ENCODE results near the gene ZBTB20.

The ZBTB20 gene

GRCh38 chr3:114860531-114860930 is 286.6 kb downstream of the ZBTB20 start (continued):
- TF ChIP-seq, protein P1, sequence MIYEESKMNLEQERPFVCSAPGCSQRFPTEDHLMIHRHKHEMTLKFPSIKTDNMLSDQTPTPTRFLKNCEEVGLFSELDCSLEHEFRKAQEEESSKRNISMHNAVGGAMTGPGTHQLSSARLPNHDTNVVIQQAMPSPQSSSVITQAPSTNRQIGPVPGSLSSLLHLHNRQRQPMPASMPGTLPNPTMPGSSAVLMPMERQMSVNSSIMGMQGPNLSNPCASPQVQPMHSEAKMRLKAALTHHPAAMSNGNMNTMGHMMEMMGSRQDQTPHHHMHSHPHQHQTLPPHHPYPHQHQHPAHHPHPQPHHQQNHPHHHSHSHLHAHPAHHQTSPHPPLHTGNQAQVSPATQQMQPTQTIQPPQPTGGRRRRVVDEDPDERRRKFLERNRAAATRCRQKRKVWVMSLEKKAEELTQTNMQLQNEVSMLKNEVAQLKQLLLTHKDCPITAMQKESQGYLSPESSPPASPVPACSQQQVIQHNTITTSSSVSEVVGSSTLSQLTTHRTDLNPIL (CRISPR knock-in tag; IDR thresholded peaks at IDR 0.05; ENCODE audit: low read depth), result no peak
- no peak for TF ChIP-seq ARNTL (CRISPR knock-in tag; IDR thresholded peaks at IDR 0.05; ENCODE audit: borderline replicate concordance, low read depth)

DNA sequence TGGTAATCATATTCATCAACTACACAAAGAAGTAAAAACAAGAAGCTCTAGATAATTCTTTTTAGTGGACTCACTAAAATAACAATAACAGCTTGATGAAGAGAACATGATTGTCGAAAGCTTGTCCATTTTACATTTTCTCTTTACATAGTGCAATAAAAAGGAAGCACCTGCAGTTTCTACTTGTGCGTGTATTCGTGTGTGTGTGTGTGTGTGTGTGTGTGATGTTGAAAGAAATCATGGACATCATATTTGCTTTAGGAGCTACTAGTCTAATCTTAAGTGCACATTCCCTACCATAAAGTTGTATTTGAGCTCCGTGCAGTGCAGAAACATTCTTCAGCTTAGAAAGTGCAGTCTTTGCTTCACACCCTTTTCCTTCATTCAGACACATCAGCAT is 288.8 kb downstream of the ZBTB20 start:
- TF ChIP-seq, protein P2, sequence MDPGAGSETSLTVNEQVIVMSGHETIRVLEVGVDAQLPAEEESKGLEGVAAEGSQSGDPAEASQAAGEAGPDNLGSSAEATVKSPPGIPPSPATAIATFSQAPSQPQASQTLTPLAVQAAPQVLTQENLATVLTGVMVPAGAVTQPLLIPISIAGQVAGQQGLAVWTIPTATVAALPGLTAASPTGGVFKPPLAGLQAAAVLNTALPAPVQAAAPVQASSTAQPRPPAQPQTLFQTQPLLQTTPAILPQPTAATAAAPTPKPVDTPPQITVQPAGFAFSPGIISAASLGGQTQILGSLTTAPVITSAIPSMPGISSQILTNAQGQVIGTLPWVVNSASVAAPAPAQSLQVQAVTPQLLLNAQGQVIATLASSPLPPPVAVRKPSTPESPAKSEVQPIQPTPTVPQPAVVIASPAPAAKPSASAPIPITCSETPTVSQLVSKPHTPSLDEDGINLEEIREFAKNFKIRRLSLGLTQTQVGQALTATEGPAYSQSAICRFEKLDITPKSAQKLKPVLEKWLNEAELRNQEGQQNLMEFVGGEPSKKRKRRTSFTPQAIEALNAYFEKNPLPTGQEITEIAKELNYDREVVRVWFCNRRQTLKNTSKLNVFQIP (CRISPR knock-in tag; IDR thresholded peaks at IDR 0.05; ENCODE audit: borderline replicate concordance, low read depth), result no peak
- no peak for TF ChIP-seq ZNF565 (CRISPR knock-in tag; conservative IDR thresholded peaks at IDR 0.05; ENCODE audit: low read depth)
- ATAC-seq, result no peak

DNA sequence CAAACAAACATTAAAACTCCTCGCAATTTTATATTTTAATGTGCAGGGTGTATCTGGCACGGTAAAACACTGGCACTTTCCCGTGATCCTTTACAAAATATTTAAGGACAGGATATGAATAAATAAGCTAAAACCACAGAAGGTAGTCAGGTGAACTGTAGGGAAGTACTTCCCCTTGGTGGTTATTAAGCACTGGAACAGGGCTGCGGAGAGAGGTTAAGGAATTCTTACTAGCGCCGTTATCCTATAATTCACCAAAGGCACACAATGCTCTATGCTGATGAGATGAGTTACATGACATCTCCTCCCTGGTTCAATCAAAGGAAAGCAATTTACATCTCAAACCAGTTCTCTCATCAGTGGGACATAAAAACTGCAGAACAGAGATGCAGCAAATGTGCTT is 289.8 kb downstream of the ZBTB20 start:
- TF ChIP-seq ZFP3 (CRISPR knock-in tag; IDR thresholded peaks at IDR 0.05) (no peak), ZNF565 (CRISPR knock-in tag; conservative IDR thresholded peaks at IDR 0.05; ENCODE audit: low read depth) (no peak), OSR1 (CRISPR knock-in tag; IDR thresholded peaks at IDR 0.05) (no peak), TOX (CRISPR knock-in tag; IDR thresholded peaks at IDR 0.05; ENCODE audit: borderline replicate concordance) (no peak), TCF4 (CRISPR knock-in tag; IDR thresholded peaks at IDR 0.05; ENCODE audit: borderline replicate concordance) (no peak), ESRRG (CRISPR knock-in tag; IDR thresholded peaks at IDR 0.05) (no peak), CSDC2 (CRISPR knock-in tag; IDR thresholded peaks at IDR 0.05) (no peak), ARNTL (CRISPR knock-in tag; IDR thresholded peaks at IDR 0.05; ENCODE audit: borderline replicate concordance, low read depth) (no peak), ZNF8 (CRISPR knock-in tag; IDR thresholded peaks at IDR 0.05) (no peak), SNAI2 (CRISPR knock-in tag; IDR thresholded peaks at IDR 0.05) (no peak)
- TF ChIP-seq, protein P2 (CRISPR knock-in tag; IDR thresholded peaks at IDR 0.05; ENCODE audit: borderline replicate concordance, low read depth), result no peak

GRCh38 chr3:114856835-114857234 is 290.3 kb downstream of the ZBTB20 start:
- TF ChIP-seq SNAI2 (CRISPR knock-in tag; IDR thresholded peaks at IDR 0.05) (no peak), ZC3H10 (CRISPR knock-in tag; IDR thresholded peaks at IDR 0.05) (no peak), ZFP30 (CRISPR knock-in tag; IDR thresholded peaks at IDR 0.05) (no peak), ZNF70 (CRISPR knock-in tag; IDR thresholded peaks at IDR 0.05) (no peak), RARB (CRISPR knock-in tag; IDR thresholded peaks at IDR 0.05) (no peak), TSHZ2 (CRISPR knock-in tag; IDR thresholded peaks at IDR 0.05) (no peak), ZNF8 (CRISPR knock-in tag; IDR thresholded peaks at IDR 0.05) (no peak), TCF4 (CRISPR knock-in tag; IDR thresholded peaks at IDR 0.05; ENCODE audit: borderline replicate concordance) (no peak), ISL1 (CRISPR knock-in tag; IDR thresholded peaks at IDR 0.05) (no peak), PATZ1 (CRISPR knock-in tag; IDR thresholded peaks at IDR 0.05; ENCODE audit: borderline replicate concordance) (no peak), BACH2 (CRISPR knock-in tag; IDR thresholded peaks at IDR 0.05; ENCODE audit: borderline replicate concordance) (no peak), TOX (CRISPR knock-in tag; IDR thresholded peaks at IDR 0.05; ENCODE audit: borderline replicate concordance) (no peak), ZNF565 (CRISPR knock-in tag; conservative IDR thresholded peaks at IDR 0.05; ENCODE audit: low read depth) (no peak), CSDC2 (CRISPR knock-in tag; IDR thresholded peaks at IDR 0.05) (no peak), ARNTL (CRISPR knock-in tag; IDR thresholded peaks at IDR 0.05; ENCODE audit: borderline replicate concordance, low read depth) (no peak), ESRRG (CRISPR knock-in tag; IDR thresholded peaks at IDR 0.05) (no peak), GLIS3 (CRISPR knock-in tag; IDR thresholded peaks at IDR 0.05) (no peak), ZFP3 (CRISPR knock-in tag; IDR thresholded peaks at IDR 0.05) (no peak)
- TF ChIP-seq, protein P3, sequence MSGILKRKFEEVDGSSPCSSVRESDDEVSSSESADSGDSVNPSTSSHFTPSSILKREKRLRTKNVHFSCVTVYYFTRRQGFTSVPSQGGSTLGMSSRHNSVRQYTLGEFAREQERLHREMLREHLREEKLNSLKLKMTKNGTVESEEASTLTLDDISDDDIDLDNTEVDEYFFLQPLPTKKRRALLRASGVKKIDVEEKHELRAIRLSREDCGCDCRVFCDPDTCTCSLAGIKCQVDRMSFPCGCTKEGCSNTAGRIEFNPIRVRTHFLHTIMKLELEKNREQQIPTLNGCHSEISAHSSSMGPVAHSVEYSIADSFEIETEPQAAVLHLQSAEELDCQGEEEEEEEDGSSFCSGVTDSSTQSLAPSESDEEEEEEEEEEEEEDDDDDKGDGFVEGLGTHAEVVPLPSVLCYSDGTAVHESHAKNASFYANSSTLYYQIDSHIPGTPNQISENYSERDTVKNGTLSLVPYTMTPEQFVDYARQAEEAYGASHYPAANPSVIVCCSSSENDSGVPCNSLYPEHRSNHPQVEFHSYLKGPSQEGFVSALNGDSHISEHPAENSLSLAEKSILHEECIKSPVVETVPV (CRISPR knock-in tag; IDR thresholded peaks at IDR 0.05), result no peak
- TF ChIP-seq, protein P2 (CRISPR knock-in tag; IDR thresholded peaks at IDR 0.05; ENCODE audit: borderline replicate concordance, low read depth), result no peak
- ATAC-seq, result no peak

More for the DNA sequence above, 289.8 kb downstream of the ZBTB20 start:
- no peak for ATAC-seq

Measured in SK-N-SH treated with all-trans-retinoic acid at 6 μM for 48 hours (cell line).